Islet of Langerhans (tissue), 1 donor: ENCODE data around the gene RNPEP.
"Not testable (repeated sequence)": the region's sequence is repeated elsewhere in the genome, so short reads cannot be mapped to it uniquely, and the experiment has no call there.

Experiments used
- FAIRE-seq: peaks from one replicate; lab custom pipeline; 2011; peaks lifted over from hg19 to GRCh38; lab: Jason Lieb, UNC

The RNPEP gene, protein sequence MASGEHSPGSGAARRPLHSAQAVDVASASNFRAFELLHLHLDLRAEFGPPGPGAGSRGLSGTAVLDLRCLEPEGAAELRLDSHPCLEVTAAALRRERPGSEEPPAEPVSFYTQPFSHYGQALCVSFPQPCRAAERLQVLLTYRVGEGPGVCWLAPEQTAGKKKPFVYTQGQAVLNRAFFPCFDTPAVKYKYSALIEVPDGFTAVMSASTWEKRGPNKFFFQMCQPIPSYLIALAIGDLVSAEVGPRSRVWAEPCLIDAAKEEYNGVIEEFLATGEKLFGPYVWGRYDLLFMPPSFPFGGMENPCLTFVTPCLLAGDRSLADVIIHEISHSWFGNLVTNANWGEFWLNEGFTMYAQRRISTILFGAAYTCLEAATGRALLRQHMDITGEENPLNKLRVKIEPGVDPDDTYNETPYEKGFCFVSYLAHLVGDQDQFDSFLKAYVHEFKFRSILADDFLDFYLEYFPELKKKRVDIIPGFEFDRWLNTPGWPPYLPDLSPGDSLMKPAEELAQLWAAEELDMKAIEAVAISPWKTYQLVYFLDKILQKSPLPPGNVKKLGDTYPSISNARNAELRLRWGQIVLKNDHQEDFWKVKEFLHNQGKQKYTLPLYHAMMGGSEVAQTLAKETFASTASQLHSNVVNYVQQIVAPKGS

GRCh38 chr1:201982623-201983379 is at the start of gene RNPEP:
Gene RNPEP (plus strand): TSS chr1:201982648. CDS start chr1:201982667, 19 bp downstream.
- no peak for FAIRE-seq

GRCh38 chr1:201933840-201934430 is 48.5 kb upstream of the RNPEP start:
- FAIRE-seq = no peak

DNA sequence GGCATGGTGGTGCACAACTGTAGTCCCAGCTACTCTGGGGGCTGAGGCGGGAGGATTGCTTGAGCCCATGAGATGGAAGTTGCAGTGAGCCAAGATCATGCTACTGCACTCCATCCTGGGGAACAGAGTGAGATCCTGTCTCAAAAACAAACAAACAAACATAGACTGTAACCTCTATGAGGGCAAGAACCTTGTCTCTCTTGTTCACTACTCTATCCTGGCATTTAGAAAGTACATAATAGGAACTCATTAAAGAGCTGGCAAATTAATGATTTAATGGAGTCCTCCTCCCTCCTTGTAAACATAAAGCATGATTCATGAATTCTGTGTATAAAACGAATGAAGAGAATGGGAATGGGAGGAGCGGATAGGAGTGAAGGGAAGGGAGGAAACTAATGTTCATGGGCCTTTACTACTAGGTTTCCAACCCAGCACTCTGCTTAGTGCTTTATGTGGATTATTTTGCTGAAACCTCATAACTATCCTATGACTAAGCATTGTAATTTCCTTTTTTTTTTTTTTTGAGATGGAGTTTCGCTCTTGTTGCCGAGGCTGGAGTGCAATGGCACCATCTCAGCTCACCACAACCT is 44.7 kb upstream of the RNPEP start:
- FAIRE-seq = no peak

DNA sequence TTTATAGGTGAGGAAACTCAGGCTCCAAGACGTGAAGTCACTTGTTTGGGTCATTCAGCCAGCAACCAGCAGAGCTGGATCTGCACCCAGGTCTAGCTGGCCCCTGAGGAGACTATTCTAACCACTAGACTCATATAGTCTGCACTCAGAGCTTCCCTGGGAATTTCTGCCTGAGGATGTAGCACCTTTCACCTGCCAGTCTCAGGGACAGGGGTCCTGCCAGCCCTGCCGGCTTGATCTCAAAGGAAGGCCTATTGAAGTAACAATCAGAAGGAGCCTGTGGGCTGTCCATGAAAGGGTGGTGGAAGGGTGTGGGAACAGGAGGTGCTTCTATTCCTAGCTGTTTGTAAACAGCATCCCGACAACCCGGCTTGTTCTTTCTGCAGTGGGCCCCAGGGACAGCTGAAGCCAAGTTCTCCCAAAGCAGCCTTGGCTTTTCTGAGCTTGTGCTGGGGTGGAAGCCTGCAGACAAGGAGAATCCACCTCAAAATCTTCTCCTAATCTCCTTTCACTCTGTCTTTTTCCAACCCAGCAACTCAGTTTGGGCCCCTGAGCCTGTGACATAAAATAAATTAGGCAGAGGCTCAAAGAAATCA is 43.9 kb upstream of the RNPEP start:
- no peak for FAIRE-seq

GRCh38 chr1:201939148-201939547 is 43.3 kb upstream of the RNPEP start:
- FAIRE-seq = no peak

DNA sequence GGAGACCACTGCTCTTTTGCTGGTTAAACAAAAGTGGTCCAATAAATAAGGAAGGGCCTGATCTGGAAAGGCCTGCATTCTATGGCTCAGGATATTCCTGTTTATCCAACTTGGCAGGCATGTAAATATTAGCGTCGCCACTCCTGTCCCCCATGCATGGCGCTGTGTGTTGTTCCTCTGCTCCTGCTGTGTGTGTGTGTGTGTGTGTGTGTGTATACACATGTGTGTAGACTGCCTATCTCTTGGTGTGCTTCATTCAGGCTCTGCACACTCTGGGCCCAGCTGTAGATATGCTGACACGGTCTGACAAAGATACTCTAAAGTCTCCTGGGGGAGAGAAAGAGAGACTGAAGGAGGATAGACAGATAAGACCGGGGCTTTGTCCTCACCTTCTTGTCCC is 42.9 kb upstream of the RNPEP start:
- no peak for FAIRE-seq

DNA sequence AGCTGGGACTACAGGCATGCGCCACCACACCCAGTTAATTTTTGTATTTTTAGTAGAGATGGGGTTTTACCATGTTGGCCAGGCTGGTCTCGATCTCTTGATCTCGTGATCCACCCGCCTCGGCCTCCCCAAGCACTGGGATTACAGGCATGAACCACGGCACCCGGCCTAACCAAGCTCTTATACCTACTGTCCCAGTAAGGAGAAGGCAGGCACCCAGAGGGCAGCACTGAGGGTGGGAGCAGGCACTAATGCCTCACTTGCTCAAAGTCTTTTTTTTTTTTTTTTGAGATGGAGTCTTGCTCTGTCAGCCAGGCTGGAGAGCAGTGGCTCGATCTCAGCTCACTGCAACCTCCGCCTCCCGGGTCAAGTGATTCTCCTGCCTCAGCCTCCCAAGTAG is 42.1 kb upstream of the RNPEP start:
- not testable (repeated sequence) for FAIRE-seq

DNA sequence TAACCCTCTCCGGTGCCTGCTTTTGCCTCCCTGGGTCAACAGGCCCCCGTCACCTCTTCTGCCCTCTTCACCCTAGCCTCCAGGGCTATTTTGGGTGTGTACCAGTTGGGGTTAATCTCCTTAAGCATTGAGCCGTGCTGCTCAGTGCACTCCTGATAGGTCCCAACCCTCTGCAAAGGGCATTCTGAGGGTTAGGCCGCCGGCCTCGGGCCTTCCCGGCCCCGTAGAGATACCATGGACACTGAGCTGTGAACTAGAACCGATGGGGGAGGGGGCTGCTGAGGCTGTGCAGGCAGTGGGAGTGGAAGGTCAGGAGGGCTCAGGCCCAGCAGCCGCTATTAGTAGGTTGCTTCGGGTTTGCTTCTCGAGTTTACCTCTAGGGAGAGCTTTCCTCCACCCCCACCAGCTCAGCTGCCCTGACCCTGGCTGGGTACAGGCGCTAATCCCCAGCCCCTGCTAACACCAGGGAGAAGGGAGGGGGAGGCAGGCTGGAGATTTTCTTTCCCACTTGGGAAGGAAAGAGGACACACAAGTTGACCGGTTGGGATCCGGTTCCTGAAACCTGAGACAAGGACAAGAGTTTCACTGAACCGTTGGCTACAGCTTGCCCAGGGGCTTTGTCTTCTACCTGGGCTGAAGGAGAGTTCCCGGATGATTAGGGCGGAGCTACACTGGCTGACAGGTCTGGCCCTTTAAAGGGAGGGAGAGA is 40.9 kb upstream of the RNPEP start:
- FAIRE-seq = no peak

GRCh38 chr1:201942129-201942495 is 40.3 kb upstream of the RNPEP start:
- no peak for FAIRE-seq

DNA sequence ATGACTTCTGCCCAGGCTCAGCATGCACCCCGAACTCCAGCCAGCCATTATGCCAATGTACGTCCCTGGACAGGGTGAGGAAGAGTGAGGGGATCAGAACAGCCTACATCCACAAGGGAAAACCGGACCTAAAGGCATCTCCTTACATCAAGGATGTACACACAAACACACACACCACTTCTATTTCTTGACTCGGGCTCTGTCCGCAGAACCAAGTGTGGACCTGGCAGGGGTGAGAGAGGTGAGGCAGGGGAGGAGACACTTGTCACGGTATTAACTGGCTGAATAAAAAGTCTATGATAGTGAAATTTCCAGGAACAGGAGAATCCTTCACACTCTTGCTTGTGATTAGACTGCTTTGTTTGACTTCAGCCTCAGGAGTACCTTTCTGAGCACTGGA is 38.4 kb upstream of the RNPEP start:
- no peak for FAIRE-seq

DNA sequence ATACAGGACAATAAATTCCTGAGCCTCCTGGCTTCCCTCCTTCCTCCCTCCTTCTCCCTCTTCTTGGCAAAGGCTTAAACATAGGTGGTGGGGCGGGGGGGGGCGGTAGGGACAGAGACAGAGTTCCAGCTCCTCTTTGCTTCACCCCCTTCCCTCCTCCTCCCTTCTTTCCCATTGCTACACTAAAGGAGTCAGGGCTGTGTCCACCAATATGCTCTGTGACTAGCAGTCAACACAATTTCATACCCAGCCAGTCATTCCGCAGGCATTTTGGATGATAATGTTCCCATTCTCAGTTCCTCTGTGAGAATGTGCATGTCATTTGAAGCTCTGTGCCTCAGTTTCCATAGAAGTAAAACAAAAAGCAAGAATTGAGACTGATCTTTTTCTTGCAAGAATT is 37.8 kb upstream of the RNPEP start:
- no peak for FAIRE-seq

- FAIRE-seq = no peak
Measured at GRCh38 chr1:201945157-201945556, 37.3 kb upstream of the RNPEP start.

DNA sequence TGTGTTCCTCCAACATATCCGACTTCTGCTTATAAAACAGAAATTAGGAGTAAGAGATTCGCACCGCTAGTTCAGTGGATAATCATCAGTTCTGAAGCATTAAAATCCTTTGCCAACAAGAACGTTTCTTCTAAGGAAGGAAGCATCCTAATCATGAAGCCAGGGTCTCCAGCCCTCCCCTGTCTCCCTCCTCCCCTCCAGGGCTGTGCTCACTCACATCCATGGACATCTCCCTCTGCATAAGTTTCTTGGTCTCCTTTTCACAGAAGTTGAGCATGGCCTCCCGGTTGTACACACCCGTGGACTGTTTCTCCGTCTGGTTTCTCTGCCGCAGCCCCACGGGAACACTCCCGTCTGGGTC is 36.6 kb upstream of the RNPEP start:
- no peak for FAIRE-seq

DNA sequence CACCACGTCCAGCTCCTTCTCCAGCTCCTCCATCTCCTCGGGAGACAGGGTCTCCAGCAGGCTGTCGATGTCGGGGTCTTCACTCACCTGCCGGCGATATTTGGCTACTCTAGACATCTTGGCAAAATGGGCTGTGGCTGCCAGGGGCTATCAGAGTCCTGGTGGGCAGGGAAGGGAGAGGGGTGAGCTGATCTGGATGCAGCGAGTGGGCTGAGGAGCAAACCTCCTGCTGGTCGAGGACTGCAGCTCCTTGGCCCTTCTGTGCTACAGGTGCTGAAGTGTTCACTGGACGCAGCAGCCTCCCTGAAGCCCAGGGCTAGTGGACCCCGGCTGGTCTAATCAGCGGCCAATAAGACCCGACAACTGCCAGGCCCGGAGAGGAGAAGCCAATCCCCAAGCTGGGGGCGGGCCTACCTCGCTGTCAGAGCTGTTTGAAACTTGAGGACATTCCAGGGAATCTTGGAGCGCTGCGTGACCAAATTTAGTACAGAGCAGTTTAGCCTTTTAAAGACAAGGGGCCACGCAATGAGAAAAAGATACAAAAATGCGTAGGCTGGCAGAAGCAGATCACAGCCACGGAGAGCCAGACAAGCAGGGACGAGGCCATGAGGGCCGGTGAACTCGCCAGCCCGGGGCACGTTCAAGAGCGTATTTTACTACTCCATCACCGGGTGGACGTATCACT is 36.1 kb upstream of the RNPEP start, which contains the start of gene LMOD1:
LMOD1 (minus strand) TSS at position 325 of the 685 bp plus-strand sequence; CDS start at position 117, 208 bp downstream.
- no peak for FAIRE-seq

GRCh38 chr1:201947697-201948008 is 34.8 kb upstream of the RNPEP start:
- FAIRE-seq = no peak

DNA sequence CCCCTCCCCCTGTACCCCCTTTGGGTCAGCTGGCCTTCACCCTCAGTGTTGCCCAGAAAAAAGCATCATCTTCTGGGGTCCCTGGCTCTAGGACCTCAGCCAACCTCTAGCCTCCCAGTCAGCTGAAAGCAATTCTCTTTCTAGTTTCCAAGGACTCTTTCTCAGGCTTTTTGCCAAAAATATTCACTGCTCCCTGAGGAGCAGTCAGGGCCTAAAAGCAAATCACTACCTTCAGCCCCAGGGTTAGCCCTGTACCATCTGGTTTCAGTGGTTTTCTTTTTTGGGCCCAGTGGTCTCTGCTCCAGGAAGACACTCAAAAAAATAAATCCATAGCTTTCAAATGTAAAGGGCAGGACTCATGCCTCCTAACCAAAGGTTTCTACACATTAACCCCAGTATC is 33.0 kb upstream of the RNPEP start:
- no peak for FAIRE-seq

- FAIRE-seq = no peak
Measured at GRCh38 chr1:201954263-201955008, 28.0 kb upstream of the RNPEP start.

DNA sequence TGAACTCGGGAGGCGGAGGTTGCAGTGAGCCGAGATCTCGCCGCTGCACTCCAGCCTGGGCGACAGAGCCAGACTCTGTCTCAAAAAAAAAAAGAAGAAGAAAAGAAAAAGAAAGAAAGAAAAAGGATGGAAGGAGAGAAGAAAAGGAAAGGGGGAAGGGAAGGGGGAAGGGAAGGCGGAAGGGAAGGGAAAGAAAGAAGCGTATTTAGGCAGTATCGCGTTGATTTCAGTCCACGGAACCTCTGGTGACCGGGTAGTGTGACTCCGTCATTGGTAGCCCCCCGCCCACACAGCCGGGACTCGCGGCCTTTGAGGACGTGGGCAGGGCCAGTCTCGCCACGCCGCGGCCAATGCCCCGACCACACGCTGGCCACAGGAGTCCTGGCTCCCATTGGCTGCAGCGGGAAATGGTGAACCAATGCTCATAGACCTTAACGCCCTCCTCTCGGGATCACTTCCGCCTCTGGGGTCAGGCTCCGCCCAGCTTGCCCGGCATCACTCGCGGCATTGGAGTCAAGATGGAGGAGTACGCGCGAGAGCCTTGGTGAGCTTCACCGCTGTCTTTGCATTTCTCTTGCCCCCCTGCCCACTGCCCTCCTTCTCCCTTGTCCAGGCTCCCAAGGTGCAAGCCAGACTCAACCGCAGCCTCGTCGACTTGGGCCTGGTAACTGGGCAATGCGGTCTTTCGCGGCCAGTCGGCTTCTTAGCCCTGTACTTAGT is 27.3 kb upstream of the RNPEP start, which contains the start of gene TIMM17A:
TIMM17A (plus strand) TSS at position 495 of the 720 bp plus-strand sequence; CDS start at position 519, 24 bp downstream.
- peak; percentile 70 for FAIRE-seq

- no peak for FAIRE-seq
Measured at GRCh38 chr1:201955729-201956143, 26.7 kb upstream of the RNPEP start.
